Anterior cingulate cortex (tissue), 58 donors: ENCODE results near the gene MXRA7.
"Not testable (repeated sequence)": the region's sequence is repeated elsewhere in the genome, so short reads cannot be mapped to it uniquely, and the experiment has no call there.

ENCODE experiments used
- DNase-seq, 58 donors: peaks; one replicate each; lab custom pipeline; 2025; lab: John Stamatoyannopoulos, UW

MXRA7 gene

GRCh38 chr17:76720211-76720610 lies 9.4 kb upstream of the MXRA7 start:
- DNase-seq = no peak

- no peak for DNase-seq
These were observed 7.8 kb upstream of the MXRA7 start for GRCh38 chr17:76718516-76718915.

GRCh38 chr17:76716839-76717215 lies 6.1 kb upstream of the MXRA7 start:
- no peak for DNase-seq

GRCh38 chr17:76716146-76716838 lies 5.5 kb upstream of the MXRA7 start:
- DNase-seq = peak in 4 of 58 donors; percentile 17 to 57 (median 30)

- no peak for DNase-seq
These were observed 4.7 kb upstream of the MXRA7 start for GRCh38 chr17:76715496-76715830.

- peak in 32 of 58 donors; percentile 12 to 85 (median 26) for DNase-seq
These were observed 4.2 kb upstream of the MXRA7 start for GRCh38 chr17:76714822-76715495.

GRCh38 chr17:76714336-76714735 lies 3.6 kb upstream of the MXRA7 start:
- no peak for DNase-seq

- DNase-seq = no peak
These were observed 3.0 kb upstream of the MXRA7 start for GRCh38 chr17:76713765-76714164.

GRCh38 chr17:76712321-76712720 lies 1.6 kb upstream of the MXRA7 start:
- not testable (repeated sequence) for DNase-seq

- peak in 4 of 58 donors; percentile 17 to 43 (median 19) for DNase-seq
These were observed 558 bp downstream of the MXRA7 start for GRCh38 chr17:76709951-76710862.

- peak in 12 of 58 donors; percentile 27 to 62 (median 45) for DNase-seq
These were observed 1.5 kb downstream of the MXRA7 start for GRCh38 chr17:76709077-76709950.

- DNase-seq = peak in 39 of 58 donors; percentile 13 to 79 (median 49)
These were observed 2.6 kb downstream of the MXRA7 start for GRCh38 chr17:76707985-76708807.

GRCh38 chr17:76706817-76707216 lies 3.9 kb downstream of the MXRA7 start:
- DNase-seq = no peak

- no peak for DNase-seq
These were observed 6.0 kb downstream of the MXRA7 start for GRCh38 chr17:76704805-76705204.

- DNase-seq = no peak
These were observed 7.7 kb downstream of the MXRA7 start for GRCh38 chr17:76702941-76703637.

- DNase-seq = no peak
These were observed 8.7 kb downstream of the MXRA7 start for GRCh38 chr17:76702076-76702475.

- no peak for DNase-seq
These were observed 9.2 kb downstream of the MXRA7 start for GRCh38 chr17:76701471-76701967.
